ENCODE results near the gene EHD1. TPM values are rescaled to one million over a fixed set of nuclear protein-coding genes. Genes with fewer than 3 reads are reported as not detected.

The EHD1 gene
- total RNA-seq (2014; rRNA removed; shearing (Covaris generic)), result 86.6 and 93.6 TPM in 2 replicates

GRCh38 chr11:64878494-64879243 lies at the start of gene EHD1:
Gene EHD1, minus strand, starts transcription at chr11:64878621. Its CDS starts 157 bp downstream, at chr11:64878464.

GRCh38 chr11:64923944-64924909 lies 45.8 kb upstream of the EHD1 start, which contains the start of gene PPP2R5B:
Gene PPP2R5B, plus strand, starts transcription at chr11:64924689. Its CDS starts 1,046 bp downstream, at chr11:64925735.

GRCh38 chr11:64916775-64917662 lies 38.6 kb upstream of the EHD1 start, which contains the start of gene ATG2A:
Gene ATG2A, minus strand, starts transcription at chr11:64917209. Its CDS starts 74 bp downstream, at chr11:64917135.

GRCh38 chr11:64844330-64845128 lies 33.9 kb downstream of the EHD1 start, which contains the start of gene CDC42BPG:
Gene CDC42BPG, minus strand, starts transcription at chr11:64844653. Its CDS starts 84 bp downstream, at chr11:64844569.

GRCh38 chr11:64810271-64810890 lies 68.0 kb downstream of the EHD1 start, which contains the start of gene MEN1:
Gene MEN1, minus strand, starts transcription at chr11:64810551. Its CDS starts 442 bp downstream, at chr11:64810109.

GRCh38 chr11:64803158-64803845 lies 75.1 kb downstream of the EHD1 start, which contains the start of gene MAP4K2:
Gene MAP4K2, minus strand, starts transcription at chr11:64803214. Its CDS starts 65 bp downstream, at chr11:64803149.

Small RNA genes lying within 50 kb of the gene (small RNA-seq; reads per million reads assigned to genes)
- gene MIR6749, result not detected
- gene MIR6750, result not detected

Other genes starting within 250 kb of the EHD1 start
- 0.24 and 0.26 TPM in 2 replicates for gene NRXN2, start 155.4 kb downstream of the EHD1 start, total RNA-seq (2014; rRNA removed; shearing (Covaris generic))
- 0.19 TPM in 1 of 2 replicates, not detected in the other for gene RASGRP2, start 134.5 kb downstream of the EHD1 start, total RNA-seq (2014; rRNA removed; shearing (Covaris generic))
- gene PYGM, start 118.6 kb downstream of the EHD1 start, total RNA-seq (2014; rRNA removed; shearing (Covaris generic)), result 0.79 and 3.4 TPM in 2 replicates
- 242 and 318 TPM in 2 replicates for gene SF1, start 100.1 kb downstream of the EHD1 start, total RNA-seq (2014; rRNA removed; shearing (Covaris generic))
- gene MAP4K2, start 75.4 kb downstream of the EHD1 start, total RNA-seq (2014; rRNA removed; shearing (Covaris generic)), result 24.3 and 25.6 TPM in 2 replicates
- 21.1 and 22.3 TPM in 2 replicates for gene MEN1, start 68.1 kb downstream of the EHD1 start, total RNA-seq (2014; rRNA removed; shearing (Covaris generic))
- 0.29 and 0.57 TPM in 2 replicates for gene CDC42BPG, start 34.0 kb downstream of the EHD1 start, total RNA-seq (2014; rRNA removed; shearing (Covaris generic))
- gene ATG2A, start 38.6 kb upstream of the EHD1 start, total RNA-seq (2014; rRNA removed; shearing (Covaris generic)), result 19.0 and 19.6 TPM in 2 replicates
- gene PPP2R5B, start 46.1 kb upstream of the EHD1 start, total RNA-seq (2014; rRNA removed; shearing (Covaris generic)), result 10.2 and 10.6 TPM in 2 replicates
- not detected in 2 replicates for gene GPHA2, start 57.3 kb upstream of the EHD1 start, total RNA-seq (2014; rRNA removed; shearing (Covaris generic))
- gene MAJIN, start 93.5 kb upstream of the EHD1 start, total RNA-seq (2014; rRNA removed; shearing (Covaris generic)), result not detected in 2 replicates
- gene BATF2, start 118.3 kb upstream of the EHD1 start, total RNA-seq (2014; rRNA removed; shearing (Covaris generic)), result 1.3 TPM in 2 replicates
- 235 and 274 TPM in 2 replicates for gene ARL2, start 135.5 kb upstream of the EHD1 start, total RNA-seq (2014; rRNA removed; shearing (Covaris generic))
- 16.9 and 18.6 TPM in 2 replicates for gene SNX15, start 148.8 kb upstream of the EHD1 start, total RNA-seq (2014; rRNA removed; shearing (Covaris generic))
- gene SAC3D1, start 162.6 kb upstream of the EHD1 start, total RNA-seq (2014; rRNA removed; shearing (Covaris generic)), result 21.5 and 22.5 TPM in 2 replicates
- gene NAALADL1, start 179.9 kb upstream of the EHD1 start, total RNA-seq (2014; rRNA removed; shearing (Covaris generic)), result not detected in 2 replicates
- gene CDCA5, start 205.4 kb upstream of the EHD1 start, total RNA-seq (2014; rRNA removed; shearing (Covaris generic)), result 56.8 and 61.9 TPM in 2 replicates
- 58.4 and 65.3 TPM in 2 replicates for gene ZFPL1, start 205.6 kb upstream of the EHD1 start, total RNA-seq (2014; rRNA removed; shearing (Covaris generic))
- 184 and 252 TPM in 2 replicates for gene VPS51, start 217.6 kb upstream of the EHD1 start, total RNA-seq (2014; rRNA removed; shearing (Covaris generic))
- gene TM7SF2, start 233.3 kb upstream of the EHD1 start, total RNA-seq (2014; rRNA removed; shearing (Covaris generic)), result 13.3 and 20.5 TPM in 2 replicates
- gene ZNHIT2, start 239.1 kb upstream of the EHD1 start, total RNA-seq (2014; rRNA removed; shearing (Covaris generic)), result 42.7 and 50.7 TPM in 2 replicates
- 892 and 982 TPM in 2 replicates for gene FAU, start 243.5 kb upstream of the EHD1 start, total RNA-seq (2014; rRNA removed; shearing (Covaris generic))
- gene MRPL49, start 243.7 kb upstream of the EHD1 start, total RNA-seq (2014; rRNA removed; shearing (Covaris generic)), result 96.8 and 105 TPM in 2 replicates

All from A375 (cell line).